ENCODE measurements around the gene ZC3H12A. TPM values are rescaled to one million over a fixed set of nuclear protein-coding genes. Genes with fewer than 3 reads are reported as not detected.
"Not testable (repeated sequence)": the region's sequence is repeated elsewhere in the genome, so short reads cannot be mapped to it uniquely, and the experiment has no call there.

Gene ZC3H12A
- total RNA-seq, 1 experiment from 2014 or later, result 6.7 TPM

DNA sequence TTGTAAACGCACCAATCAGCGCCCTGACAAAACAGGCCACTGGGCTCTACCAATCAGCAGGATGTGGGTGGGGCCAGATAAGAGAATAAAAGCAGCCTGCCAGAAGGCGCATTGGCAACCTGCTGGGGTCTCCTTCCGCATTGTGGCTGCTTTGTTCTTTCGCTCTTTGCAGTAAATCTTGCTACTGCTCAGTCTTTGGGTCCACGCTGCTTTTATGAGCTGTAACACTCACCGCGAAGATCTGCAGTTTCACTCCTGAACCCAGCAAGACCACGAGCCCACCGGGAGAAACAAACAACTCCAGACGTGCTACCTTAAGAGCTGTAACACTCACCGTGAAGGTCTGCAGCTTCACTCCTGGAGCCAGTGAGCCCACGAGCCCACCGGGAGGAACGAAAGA lies 44.5 kb downstream of the ZC3H12A start:
- Mint-ChIP-seq H3K4me1 (peaks cover 15 to 18% of the 10 kb centered on the region in 2 experiments), H3K27ac (peak overlapping the region; percentile 12 to 59 (median 47); a peak in 2 of 7 replicates)
- no CpG with 5 or more reads among the region's 15 CpGs for WGBS (ENCODE audit: extremely low coverage, insufficient read length, low lambda C conversion rate)
- H3K4ac ChIP-seq (ENCODE audit: low read depth, low read length); H4K91ac ChIP-seq (ENCODE audit: insufficient read length, low read depth, low read length); H3K9me3 Mint-ChIP-seq; H2AFZ ChIP-seq (ENCODE audit: low read length); DNase-seq; H3K4me2 ChIP-seq (ENCODE audit: insufficient read depth, insufficient read length, low read length); H2BK120ac ChIP-seq (ENCODE audit: low read depth, low read length, poor library complexity, severe bottlenecking); H2BK12ac ChIP-seq (ENCODE audit: insufficient read length, low read depth, low read length); H4K20me1 ChIP-seq (ENCODE audit: control insufficient read depth, insufficient read depth, insufficient read length); H3K23ac ChIP-seq (ENCODE audit: insufficient read length, low read depth, low read length); H3K79me2 ChIP-seq (ENCODE audit: insufficient read depth, low read length); H3K14ac ChIP-seq (ENCODE audit: insufficient read depth, low read length); H2BK5ac ChIP-seq (ENCODE audit: insufficient read length, low read length); H3K36me3 Mint-ChIP-seq (ENCODE audit: insufficient read depth in 1 of 3, low read depth in 3 of 3); H3K23me2 ChIP-seq (ENCODE audit: insufficient read length, low read depth, low read length, poor library complexity, severe bottlenecking); H2AK5ac ChIP-seq (ENCODE audit: insufficient read length, low read length); H4K5ac ChIP-seq (ENCODE audit: insufficient read length, low read depth, low read length); H3K56ac ChIP-seq (ENCODE audit: insufficient read length, low read depth, low read length); H3K4me3 Mint-ChIP-seq; H3K27ac ChIP-seq (ENCODE audit: insufficient read length, low read depth, low read length); H2BK15ac ChIP-seq (ENCODE audit: low read depth, low read length); H2BK20ac ChIP-seq (ENCODE audit: low read depth, low read length, poor library complexity, severe bottlenecking); H3K4me1 ChIP-seq (ENCODE audit: insufficient read depth, low read length); H4K8ac ChIP-seq (replicated peaks; ENCODE audit: insufficient read length, low read depth, low read length); H3K27me3 Mint-ChIP-seq (ENCODE audit: low read depth); H3K27me3 ChIP-seq (ENCODE audit: insufficient read depth, low read length); H3T11ph ChIP-seq (ENCODE audit: low read length); H3K9ac ChIP-seq (ENCODE audit: extremely low read depth, insufficient read length, low read length); H3K9me3 ChIP-seq (ENCODE audit: control insufficient read depth, low read depth, low read length); H3K18ac ChIP-seq (ENCODE audit: insufficient read length, low read depth, low read length); H3K79me1 ChIP-seq (ENCODE audit: insufficient read depth, low read depth, low read length, poor library complexity, severe bottlenecking): not testable (repeated sequence)

All from H9 (cell line).